Skeletal muscle satellite cell (primary cell): ENCODE data around the gene RNF149.
A peak's percentile ranks its signal among the peaks of the same experiment; 100 is the strongest.

Experiments used
- H3K27me3 ChIP-seq: 2 replicates; pipeline ENCODE4 v1.7.0; 2013; ENCODE audit warnings: low read length; ENCODE audit not compliant: control insufficient read depth, insufficient read depth
- H3K36me3 ChIP-seq: 2 replicates; pipeline ENCODE4 v1.7.0; 2013; ENCODE audit warnings: mild to moderate bottlenecking, control low read depth, low read length; ENCODE audit not compliant: insufficient read depth
- H3K4me1 ChIP-seq: 2 replicates; pipeline ENCODE4 v1.7.0; 2013; ENCODE audit warnings: low read length; ENCODE audit not compliant: control insufficient read depth, insufficient read depth
- H3K4me2 ChIP-seq: 2 replicates; pipeline ENCODE4 v1.7.0; 2013; ENCODE audit warnings: mild to moderate bottlenecking, low read length
- H3K4me3 ChIP-seq: 2 replicates; pipeline ENCODE4 v1.7.0; 2013; ENCODE audit warnings: low read length
- H3K9ac ChIP-seq: 2 replicates; pipeline ENCODE4 v1.7.0; 2013; ENCODE audit warnings: mild to moderate bottlenecking, low read depth, low read length, moderate library complexity
- H3K9me3 ChIP-seq: replicated peaks from 2 replicates; pipeline ENCODE4 v1.7.0; 2013; ENCODE audit warnings: mild to moderate bottlenecking, control low read depth, low read length

The RNF149 gene

DNA sequence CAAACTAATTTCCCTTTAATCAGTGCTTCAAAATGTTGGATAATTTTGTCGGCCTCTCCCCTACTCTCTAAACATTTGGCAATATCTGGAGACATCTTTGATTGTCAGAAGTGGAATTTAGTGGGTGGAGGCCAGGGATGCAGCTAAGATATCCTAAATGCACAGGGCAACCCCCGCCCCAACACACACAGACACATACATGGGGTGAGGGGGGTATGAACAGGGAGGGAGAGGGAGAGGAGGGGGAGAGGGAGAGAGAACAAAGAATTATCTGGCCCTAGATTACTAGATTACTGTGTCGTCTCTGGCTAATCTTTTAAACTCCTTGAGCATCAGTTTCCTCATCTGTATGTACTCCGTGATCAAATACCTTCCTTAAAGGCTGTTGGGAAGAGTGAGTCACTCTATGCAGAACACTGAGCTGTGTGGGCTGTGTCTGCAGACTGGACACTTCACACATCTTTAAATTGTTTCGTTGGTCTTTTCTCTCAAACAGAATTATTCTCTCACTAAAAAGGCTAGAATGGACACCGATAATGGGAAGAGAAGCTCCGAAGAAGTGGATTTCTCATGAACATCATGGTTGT lies 2.9 kb downstream of the RNF149 start:
- Histone ChIP-seq H3K27me3 (no peaks in the 10 kb centered on the region), H3K4me1 (peaks cover 27% of the 10 kb centered on the region), H3K36me3 (peaks cover 7% of the 10 kb centered on the region), H3K9me3 (no peaks in the 10 kb centered on the region), H3K9ac (peak overlapping the region; percentile 96), H3K4me3 (peak overlapping the region; percentile 95), H3K4me2 (peak overlapping the region; percentile 87)

DNA sequence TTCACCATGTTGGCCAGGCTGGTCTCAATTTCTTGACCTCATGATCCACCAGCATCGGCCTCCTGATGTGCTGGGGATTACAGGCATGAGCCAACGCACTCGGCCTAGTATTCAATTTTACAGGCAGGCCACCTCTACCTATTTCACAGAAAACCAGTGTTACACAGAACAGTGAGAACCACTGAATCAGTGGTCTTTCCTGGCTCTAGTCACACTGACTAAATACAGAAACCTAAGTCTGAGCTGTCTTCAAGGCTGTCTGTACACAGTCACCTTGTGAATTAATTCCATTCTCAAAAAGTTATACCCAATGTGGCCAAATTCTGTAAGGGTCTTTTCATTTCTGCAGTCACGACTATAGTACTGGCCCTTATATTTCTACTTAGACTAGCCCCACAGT lies 3.5 kb downstream of the RNF149 start:
- Histone ChIP-seq H3K4me1 (peaks cover 27% of the 10 kb centered on the region), H3K36me3 (peaks cover 7% of the 10 kb centered on the region), H3K27me3 (no peaks in the 10 kb centered on the region), H3K9ac (no peak overlapping the region), H3K9me3 (no peaks in the 10 kb centered on the region), H3K4me2 (peak overlapping the region; percentile 87), H3K4me3 (peak overlapping the region; percentile 95)

DNA sequence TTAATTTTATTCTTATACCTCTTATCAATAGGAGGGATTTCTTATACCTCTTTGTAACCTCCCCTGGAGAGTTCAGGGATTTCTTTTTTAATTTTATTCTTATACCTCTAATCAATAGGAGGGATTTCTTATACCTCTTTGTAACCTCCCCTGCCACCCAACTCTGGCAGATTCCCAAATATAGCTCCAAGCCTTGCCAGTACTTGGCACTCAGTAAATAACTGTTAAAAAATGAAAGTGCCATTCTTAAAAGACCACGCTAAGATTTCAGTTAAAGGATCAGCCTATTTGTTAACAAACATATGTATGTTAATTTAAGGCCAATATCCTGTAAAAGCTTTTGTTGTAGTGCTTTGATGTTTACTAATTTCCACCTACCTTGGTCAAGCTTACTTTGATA lies 4.8 kb downstream of the RNF149 start:
- H3K9ac ChIP-seq, result no peak overlapping the region
- no peak overlapping the region for H3K4me3 ChIP-seq
- no peaks in the 10 kb centered on the region for H3K9me3 ChIP-seq
- H3K27me3 ChIP-seq, result no peaks in the 10 kb centered on the region
- H3K4me1 ChIP-seq, result peaks cover 24% of the 10 kb centered on the region
- no peak overlapping the region for H3K4me2 ChIP-seq
- peaks cover 7% of the 10 kb centered on the region for H3K36me3 ChIP-seq

DNA sequence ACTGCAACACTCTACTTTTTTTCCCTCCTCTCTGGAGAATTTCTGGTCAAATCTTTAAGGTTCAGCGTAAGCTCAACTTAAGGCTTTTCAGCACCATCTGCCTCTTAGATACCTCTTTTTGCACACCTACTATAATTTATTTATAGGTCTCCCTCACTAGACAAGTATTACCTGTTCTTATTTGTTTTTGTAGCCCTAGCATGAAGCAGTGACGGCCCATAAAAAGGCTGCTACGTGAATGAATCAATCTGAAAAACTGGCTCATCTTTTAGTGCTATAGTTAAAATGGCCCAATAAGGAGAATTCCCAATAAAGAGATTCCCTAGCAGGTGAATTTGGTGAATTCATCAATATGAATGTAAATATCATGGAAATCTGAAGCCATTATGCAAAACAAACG lies 6.5 kb downstream of the RNF149 start:
- no peak overlapping the region for H3K9ac ChIP-seq
- peaks cover 27% of the 10 kb centered on the region for H3K4me1 ChIP-seq
- H3K27me3 ChIP-seq, result no peaks in the 10 kb centered on the region
- no peak overlapping the region for H3K4me3 ChIP-seq
- H3K4me2 ChIP-seq, result no peak overlapping the region
- no peaks in the 10 kb centered on the region for H3K9me3 ChIP-seq
- peaks cover 11% of the 10 kb centered on the region for H3K36me3 ChIP-seq

DNA sequence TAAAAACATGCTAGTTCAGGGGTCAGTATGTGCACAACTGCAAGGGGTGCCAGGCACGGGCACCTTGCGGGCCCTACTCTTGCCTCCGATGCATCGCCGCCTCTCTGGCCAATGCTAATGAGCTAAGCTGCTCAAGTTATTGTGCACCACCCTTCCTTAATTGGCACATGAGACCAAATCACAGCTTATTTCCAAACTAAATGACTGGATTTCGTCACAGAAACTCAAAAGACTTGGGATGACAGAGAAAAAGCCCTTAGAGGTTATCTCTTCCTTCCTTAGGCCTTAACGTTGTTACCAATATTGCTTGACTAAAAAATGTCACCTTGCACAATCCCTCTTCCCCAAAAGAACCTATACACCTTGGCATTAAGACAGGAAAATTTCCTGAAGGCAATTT lies 7.7 kb downstream of the RNF149 start:
- H3K36me3 ChIP-seq, result peaks cover 11% of the 10 kb centered on the region
- peaks cover 26% of the 10 kb centered on the region for H3K4me1 ChIP-seq
- no peak overlapping the region for H3K4me3 ChIP-seq
- H3K27me3 ChIP-seq, result no peaks in the 10 kb centered on the region
- no peak overlapping the region for H3K9ac ChIP-seq
- no peaks in the 10 kb centered on the region for H3K9me3 ChIP-seq
- H3K4me2 ChIP-seq, result no peak overlapping the region

DNA sequence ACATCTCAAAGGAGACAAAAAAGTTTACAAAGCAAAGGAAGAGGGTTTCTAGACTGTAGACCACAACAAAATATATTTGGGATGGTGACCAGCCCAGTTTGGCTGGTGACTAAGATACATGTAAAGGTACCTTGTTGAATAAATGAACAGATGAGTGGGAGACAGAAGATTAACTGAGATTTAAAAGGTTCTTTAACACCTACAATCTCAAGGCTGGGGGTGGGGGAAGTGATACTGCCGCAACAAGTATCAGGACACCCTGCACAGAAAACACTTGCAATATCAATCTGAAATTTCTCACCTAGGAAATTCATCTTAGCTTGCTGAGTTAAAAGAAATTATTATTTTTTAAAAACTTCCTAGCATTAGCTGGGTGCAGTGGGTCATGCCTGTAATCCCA lies 8.3 kb downstream of the RNF149 start:
- Histone ChIP-seq H3K9ac (no peak overlapping the region), H3K4me3 (no peak overlapping the region), H3K4me1 (peaks cover 23% of the 10 kb centered on the region)

DNA sequence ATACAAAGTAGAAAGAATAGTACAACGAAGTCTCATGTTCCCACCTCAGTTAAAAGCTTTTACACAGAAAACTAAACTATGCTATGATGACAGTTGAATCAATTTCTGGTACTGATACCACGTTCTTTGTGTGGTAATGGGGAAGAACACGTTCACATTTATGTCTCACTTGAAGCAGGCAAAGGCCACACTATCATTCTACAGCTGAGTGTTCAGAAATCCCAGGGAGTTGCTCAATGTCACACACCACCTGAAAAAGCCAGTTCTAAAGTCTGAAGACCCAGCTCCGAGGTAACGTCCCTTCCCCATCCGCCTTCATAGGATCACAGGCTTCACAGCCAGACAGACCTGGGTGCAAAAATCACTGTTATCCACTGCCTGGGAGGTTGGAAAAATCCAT lies 8.9 kb downstream of the RNF149 start:
- H3K4me3 ChIP-seq, result no peak overlapping the region
- H3K36me3 ChIP-seq, result peaks cover 16% of the 10 kb centered on the region
- H3K4me2 ChIP-seq, result no peak overlapping the region
- H3K9me3 ChIP-seq, result no peaks in the 10 kb centered on the region
- H3K9ac ChIP-seq, result no peak overlapping the region
- H3K27me3 ChIP-seq, result no peaks in the 10 kb centered on the region
- peaks cover 20% of the 10 kb centered on the region for H3K4me1 ChIP-seq

More for the DNA sequence above, 8.3 kb downstream of the RNF149 start:
- peaks cover 11% of the 10 kb centered on the region for H3K36me3 ChIP-seq
- no peaks in the 10 kb centered on the region for H3K27me3 ChIP-seq
- no peaks in the 10 kb centered on the region for H3K9me3 ChIP-seq
- H3K4me2 ChIP-seq, result no peak overlapping the region

DNA sequence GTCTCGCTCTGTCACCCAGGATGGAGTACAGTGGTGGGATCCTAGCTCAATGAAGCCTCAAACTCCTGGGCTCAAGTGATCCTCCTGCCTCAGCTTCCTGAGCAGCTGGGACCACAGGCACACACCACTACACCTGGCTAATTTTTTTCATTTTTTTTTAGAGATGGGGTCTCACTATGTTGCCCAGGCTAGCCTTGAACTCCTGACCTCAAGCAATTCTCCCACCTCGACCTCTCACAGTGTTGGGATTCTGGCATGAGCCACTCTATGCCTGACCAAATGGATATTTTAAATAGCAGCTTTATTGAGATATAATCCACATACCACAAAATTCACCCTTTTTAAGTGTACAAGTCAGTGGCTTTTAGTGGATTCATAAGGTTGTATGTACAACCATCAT lies 11.1 kb downstream of the RNF149 start:
- H3K9ac ChIP-seq, result no peak overlapping the region
- peaks cover 32% of the 10 kb centered on the region for H3K36me3 ChIP-seq
- no peaks in the 10 kb centered on the region for H3K27me3 ChIP-seq
- H3K9me3 ChIP-seq, result no peaks in the 10 kb centered on the region
- peaks cover 14% of the 10 kb centered on the region for H3K4me1 ChIP-seq
- no peak overlapping the region for H3K4me2 ChIP-seq
- H3K4me3 ChIP-seq, result no peak overlapping the region

DNA sequence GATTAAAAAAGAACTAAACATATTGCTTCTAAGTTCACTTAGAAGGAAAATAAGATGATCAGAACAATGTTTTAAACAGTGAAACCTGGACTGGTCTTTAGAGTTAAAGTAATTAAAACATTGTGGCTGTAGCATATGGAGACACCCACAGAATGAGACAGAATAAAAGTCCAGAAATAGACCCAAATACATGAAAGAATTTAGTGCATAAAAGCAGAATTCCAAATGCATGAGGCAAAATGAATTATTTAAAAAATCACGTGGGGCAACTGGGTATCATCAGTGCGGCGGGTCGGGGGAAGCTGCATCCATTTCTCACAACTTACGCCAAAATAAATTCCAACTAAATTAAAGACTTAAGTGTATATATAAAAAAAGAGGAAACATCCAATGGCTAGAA lies 12.1 kb downstream of the RNF149 start:
- peak overlapping the region; percentile 4 for H3K4me2 ChIP-seq
- peaks cover 32% of the 10 kb centered on the region for H3K36me3 ChIP-seq
- peaks cover 14% of the 10 kb centered on the region for H3K4me1 ChIP-seq
- H3K4me3 ChIP-seq, result no peak overlapping the region
- H3K9ac ChIP-seq, result no peak overlapping the region
- no peaks in the 10 kb centered on the region for H3K27me3 ChIP-seq
- no peaks in the 10 kb centered on the region for H3K9me3 ChIP-seq

DNA sequence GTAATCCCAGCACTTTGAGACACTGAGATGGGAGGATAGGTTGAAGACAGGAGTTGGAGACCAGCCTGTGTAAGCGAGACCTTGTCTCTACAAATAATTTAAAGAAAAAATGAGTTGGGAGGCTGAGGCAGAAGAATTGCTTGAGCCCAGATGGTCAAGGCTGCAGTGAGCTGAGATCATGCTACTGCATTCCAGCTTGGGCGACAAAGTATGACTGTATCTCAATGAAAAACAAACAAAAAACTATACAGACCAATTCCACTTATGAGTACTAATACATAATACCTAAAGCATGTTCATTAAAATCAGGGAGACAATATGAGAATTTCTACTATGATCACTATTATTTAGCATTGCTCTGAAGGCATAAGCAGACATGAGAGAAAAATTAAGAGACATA lies 12.6 kb downstream of the RNF149 start:
- peak overlapping the region; percentile 26 for H3K4me2 ChIP-seq
- H3K9ac ChIP-seq, result no peak overlapping the region
- peaks cover 14% of the 10 kb centered on the region for H3K4me1 ChIP-seq
- H3K27me3 ChIP-seq, result no peaks in the 10 kb centered on the region
- no peak overlapping the region for H3K4me3 ChIP-seq
- H3K9me3 ChIP-seq, result no peaks in the 10 kb centered on the region
- peaks cover 32% of the 10 kb centered on the region for H3K36me3 ChIP-seq

DNA sequence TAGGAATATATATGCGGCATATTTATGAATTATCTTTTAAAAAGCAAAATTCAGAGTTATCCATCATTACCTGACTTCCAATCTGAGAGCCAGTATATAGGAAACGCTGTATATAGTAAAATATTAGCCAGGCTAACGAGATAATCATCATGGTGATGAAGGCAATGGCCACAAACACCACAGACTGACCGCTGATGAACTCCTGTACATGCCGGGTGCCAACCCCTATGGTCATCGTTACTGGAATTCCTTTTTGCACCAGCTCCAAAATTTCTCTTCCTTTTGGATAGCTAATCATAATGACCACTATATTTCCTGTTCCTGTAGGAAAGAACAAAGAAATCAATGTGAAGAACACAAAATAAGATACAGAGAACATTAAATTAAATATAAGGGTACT lies 13.6 kb downstream of the RNF149 start:
- no peaks in the 10 kb centered on the region for H3K9me3 ChIP-seq
- no peak overlapping the region for H3K4me3 ChIP-seq
- H3K36me3 ChIP-seq, result peaks cover 32% of the 10 kb centered on the region
- H3K27me3 ChIP-seq, result no peaks in the 10 kb centered on the region
- H3K4me1 ChIP-seq, result peaks cover 14% of the 10 kb centered on the region
- H3K9ac ChIP-seq, result no peak overlapping the region
- no peak overlapping the region for H3K4me2 ChIP-seq

DNA sequence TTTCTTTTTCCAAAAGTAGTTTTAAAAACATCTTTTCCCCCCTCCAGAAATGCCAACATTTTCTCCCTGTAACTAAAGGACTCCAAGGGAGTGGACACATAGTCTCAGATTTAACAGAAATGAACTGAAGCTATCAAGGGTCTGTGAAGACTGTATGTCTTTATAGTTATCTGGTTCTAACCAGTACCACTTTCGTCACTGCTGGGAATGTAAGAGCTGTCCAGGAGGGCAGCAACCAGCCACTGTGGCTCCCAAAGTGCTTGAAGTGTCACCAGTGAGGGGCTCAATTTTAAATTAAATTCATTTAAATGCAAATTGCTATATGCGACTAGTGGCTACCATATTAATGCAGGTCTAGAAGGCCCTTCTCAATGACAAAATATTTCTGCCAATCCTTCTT lies 15.0 kb downstream of the RNF149 start:
- H3K4me2 ChIP-seq, result no peak overlapping the region
- no peaks in the 10 kb centered on the region for H3K27me3 ChIP-seq
- H3K36me3 ChIP-seq, result peaks cover 34% of the 10 kb centered on the region
- H3K4me3 ChIP-seq, result no peak overlapping the region
- H3K4me1 ChIP-seq, result peaks cover 14% of the 10 kb centered on the region
- no peaks in the 10 kb centered on the region for H3K9me3 ChIP-seq
- H3K9ac ChIP-seq, result no peak overlapping the region
